SKM-1 (cell line): ENCODE results near the gene SNX3.
"Not testable (repeated sequence)": the region's sequence is repeated elsewhere in the genome, so short reads cannot be mapped to it uniquely, and the experiment has no call there.

Source experiments
- DNase-seq: peaks from one replicate; lab custom pipeline; 2025; ENCODE audit not compliant: unreplicated experiment; lab: John Stamatoyannopoulos, UW

SNX3 gene

GRCh38 chr6:108263371-108263770, 2.5 kb upstream of the SNX3 start:
- no peak for DNase-seq

- DNase-seq: no peak
Observed at GRCh38 chr6:108260126-108260808, 573 bp downstream of the SNX3 start.

GRCh38 chr6:108254433-108255410, 6.1 kb downstream of the SNX3 start:
- DNase-seq: no peak

- no peak for DNase-seq
Observed at GRCh38 chr6:108253241-108253640, 7.6 kb downstream of the SNX3 start.

GRCh38 chr6:108252055-108252454, 8.8 kb downstream of the SNX3 start:
- DNase-seq: no peak

GRCh38 chr6:108251252-108251651, 9.6 kb downstream of the SNX3 start:
- no peak for DNase-seq

GRCh38 chr6:108250240-108250866, 10.5 kb downstream of the SNX3 start:
- no peak for DNase-seq

GRCh38 chr6:108247965-108248536, 12.8 kb downstream of the SNX3 start:
- DNase-seq: no peak

- DNase-seq: not testable (repeated sequence)
Observed at GRCh38 chr6:108245095-108245494, 15.7 kb downstream of the SNX3 start.

GRCh38 chr6:108243836-108244235, 17.0 kb downstream of the SNX3 start:
- no peak for DNase-seq

GRCh38 chr6:108242721-108243120, 18.1 kb downstream of the SNX3 start:
- DNase-seq: no peak

GRCh38 chr6:108242259-108242658, 18.6 kb downstream of the SNX3 start:
- DNase-seq: no peak

GRCh38 chr6:108238322-108238721, 22.5 kb downstream of the SNX3 start:
- DNase-seq: no peak

GRCh38 chr6:108236791-108237190, 24.0 kb downstream of the SNX3 start:
- DNase-seq: no peak

GRCh38 chr6:108235127-108235526, 25.7 kb downstream of the SNX3 start:
- no peak for DNase-seq

GRCh38 chr6:108228416-108228815, 32.4 kb downstream of the SNX3 start:
- no peak for DNase-seq

GRCh38 chr6:108227290-108227689, 33.5 kb downstream of the SNX3 start:
- DNase-seq: no peak

- DNase-seq: no peak
Observed at GRCh38 chr6:108222504-108222903, 38.3 kb downstream of the SNX3 start.

GRCh38 chr6:108222064-108222463, 38.8 kb downstream of the SNX3 start:
- DNase-seq: no peak

- DNase-seq: no peak
Observed at GRCh38 chr6:108211671-108212070, 49.2 kb downstream of the SNX3 start.

GRCh38 chr6:108210556-108210955, 50.3 kb downstream of the SNX3 start:
- no peak for DNase-seq
